Activated B cell treated with CpG ODN at 0.5 μM for 24 hours (primary cell): ENCODE measurements around the gene RIC1. TPM values are rescaled to one million over a fixed set of nuclear protein-coding genes. Genes with fewer than 3 reads are reported as not detected.

ENCODE experiments used
- ATAC-seq: fragments of 200-7000 bp; cut with Tn5 transposase; one replicate; pipeline ENCODE4 v1.10.0; 2021; ENCODE audit warnings: low read depth, mild to moderate bottlenecking, moderate library complexity
- CTCF ChIA-PET: fragments of 350-600 bp; sonication (Branson Sonifier 250); formaldehyde crosslinking; loops from one replicate; lab custom pipeline; 2021; ENCODE audit warnings: antibody characterized with exemption; lab: Charles Lee
- POLR2A ChIA-PET: fragments of 350-600 bp; sonication (Branson Sonifier 250); formaldehyde crosslinking; loops from one replicate; lab custom pipeline; 2021; ENCODE audit warnings: antibody characterized with exemption; lab: Charles Lee
- DNase-seq: peaks from one replicate; pipeline ENCODE4 v3.0.0; 2022
- H3K27ac Mint-ChIP-seq: one replicate; pipeline ENCODE4 v1.8.0; 2020; ENCODE audit warnings: mixed read lengths
- H3K27me3 Mint-ChIP-seq: one replicate; pipeline ENCODE4 v1.8.0; 2021; ENCODE audit warnings: mixed read lengths
- H3K36me3 Mint-ChIP-seq: one replicate; pipeline ENCODE4 v1.8.0; 2021; ENCODE audit warnings: low read depth, mixed read lengths
- H3K4me1 Mint-ChIP-seq: one replicate; pipeline ENCODE4 v1.8.0; 2021; ENCODE audit warnings: mixed read lengths
- H3K4me3 Mint-ChIP-seq: one replicate; pipeline ENCODE4 v1.8.0; 2020; ENCODE audit warnings: mild to moderate bottlenecking, mixed read lengths
- H3K9me3 Mint-ChIP-seq: one replicate; pipeline ENCODE4 v1.8.0; 2020; ENCODE audit warnings: mixed read lengths
- CTCF ChIP-seq: fragments of 200-600 bp; IDR thresholded peaks from one replicate; pipeline ENCODE4 v1.8.0; 2022; ENCODE audit warnings: antibody characterized with exemption, mild to moderate bottlenecking
- intact Hi-C: fragments of 100-400 bp; cut with micrococcal nuclease; formaldehyde crosslinking; loops from one replicate; pipeline ENCODE4 v1.15.1; 2024
- total RNA-seq: library from RNA; stranded (reverse); gene quantifications from 2 replicates; pipeline ENCODE4 v1.2.3, GENCODE V29; 2022

The RIC1 gene
- total RNA-seq, 1 donor from 2014 or later: 85.0 TPM

GRCh38 chr9:5642170-5642569 lies 13.3 kb downstream of the RIC1 start:
- H3K4me3 Mint-ChIP-seq: no peak overlapping the region

GRCh38 chr9:5643005-5643624 lies 14.2 kb downstream of the RIC1 start:
- POLR2A ChIA-PET: interaction anchor here (1.0 kb wide), 1 partner anchor 15 kb away, joined by 3 read pairs; no protein-coding TSS in a partner anchor
- Mint-ChIP-seq H3K36me3 (peaks cover 59% of the 10 kb centered on the region), H3K9me3 (peaks cover 21% of the 10 kb centered on the region)

More at GRCh38 chr9:5642170-5642569, 13.3 kb downstream of the RIC1 start:
- ATAC-seq: no peak
- DNase-seq: no peak
- H3K27me3 Mint-ChIP-seq: no peaks in the 10 kb centered on the region
- H3K36me3 Mint-ChIP-seq: peaks cover 63% of the 10 kb centered on the region
- H3K4me1 Mint-ChIP-seq: peaks cover 62% of the 10 kb centered on the region
- CTCF ChIA-PET: no interaction called here
- H3K27ac Mint-ChIP-seq: no peak overlapping the region
- H3K9me3 Mint-ChIP-seq: peaks cover 26% of the 10 kb centered on the region
- no peak for TF ChIP-seq CTCF
- intact Hi-C loops: no loop called here
- POLR2A ChIA-PET: no interaction called here

GRCh38 chr9:5644501-5644900 lies 15.6 kb downstream of the RIC1 start:
- DNase-seq: no peak
- Mint-ChIP-seq H3K9me3 (peaks cover 26% of the 10 kb centered on the region), H3K27me3 (no peaks in the 10 kb centered on the region), H3K36me3 (peaks cover 56% of the 10 kb centered on the region), H3K4me1 (peaks cover 53% of the 10 kb centered on the region), H3K4me3 (no peak overlapping the region), H3K27ac (no peak overlapping the region)
- ATAC-seq: no peak
- intact Hi-C loops: no loop called here
- ChIA-PET POLR2A (no interaction called here), CTCF (no interaction called here)
- TF ChIP-seq CTCF: no peak

More at GRCh38 chr9:5643005-5643624, 14.2 kb downstream of the RIC1 start:
- TF ChIP-seq CTCF: no peak
- Mint-ChIP-seq H3K27ac (no peak overlapping the region), H3K4me3 (no peak overlapping the region), H3K4me1 (peaks cover 60% of the 10 kb centered on the region), H3K27me3 (no peaks in the 10 kb centered on the region)
- no peak for DNase-seq
- ATAC-seq: no peak
- intact Hi-C loops: no loop called here
- CTCF ChIA-PET: no interaction called here

GRCh38 chr9:5646116-5646515 lies 17.2 kb downstream of the RIC1 start:
- H3K4me1 Mint-ChIP-seq: peaks cover 56% of the 10 kb centered on the region
- H3K27me3 Mint-ChIP-seq: no peaks in the 10 kb centered on the region
- no peak overlapping the region for H3K4me3 Mint-ChIP-seq
- intact Hi-C loops: loop anchor here (2.0 kb wide), 1 partner anchor 13 kb away; no protein-coding TSS in a partner anchor
- ATAC-seq (no peak), DNase-seq (no peak)
- TF ChIP-seq CTCF: no peak
- POLR2A ChIA-PET: no interaction called here
- H3K9me3 Mint-ChIP-seq: peaks cover 26% of the 10 kb centered on the region
- CTCF ChIA-PET: no interaction called here
- H3K36me3 Mint-ChIP-seq: peaks cover 53% of the 10 kb centered on the region
- H3K27ac Mint-ChIP-seq: no peak overlapping the region

- H3K4me3 Mint-ChIP-seq: no peak overlapping the region
- DNase-seq (no peak), ATAC-seq (peak; percentile 14)
- intact Hi-C loops: no loop called here
- no peaks in the 10 kb centered on the region for H3K27me3 Mint-ChIP-seq
- peaks cover 35% of the 10 kb centered on the region for H3K9me3 Mint-ChIP-seq
- ChIA-PET CTCF (no interaction called here), POLR2A (interaction anchor here (1.0 kb wide), 1 partner anchor 22 kb away, joined by 5 read pairs; no protein-coding TSS in a partner anchor)
- peaks cover 41% of the 10 kb centered on the region for H3K4me1 Mint-ChIP-seq
- TF ChIP-seq CTCF: no peak
- H3K27ac Mint-ChIP-seq: no peak overlapping the region
- peaks cover 66% of the 10 kb centered on the region for H3K36me3 Mint-ChIP-seq
These were observed 21.6 kb downstream of the RIC1 start for GRCh38 chr9:5650356-5651105.
